A673 (cell line): ENCODE data around the gene ACAP1.

Experiments used
- EZH2 ChIP-seq: fragments of 200-600 bp; sonication (generic); IDR thresholded peaks from 2 replicates; pipeline ENCODE4 v1.6.1; 2017; ENCODE audit warnings: borderline replicate concordance, low read depth, mild to moderate bottlenecking, mixed read lengths, antibody characterized with exemption, low read length; ENCODE audit not compliant: poor library complexity, severe bottlenecking
- TF ChIP-seq, protein P1 (sequence below): fragments of 300-800, 200-600 bp; sonication (generic); conservative IDR thresholded peaks from 2 replicates; pipeline ENCODE4 v1.5.1; 2017; ENCODE audit warnings: low read depth, mild to moderate bottlenecking, antibody characterized with exemption, low read length, moderate library complexity, mixed read lengths

DNA sequence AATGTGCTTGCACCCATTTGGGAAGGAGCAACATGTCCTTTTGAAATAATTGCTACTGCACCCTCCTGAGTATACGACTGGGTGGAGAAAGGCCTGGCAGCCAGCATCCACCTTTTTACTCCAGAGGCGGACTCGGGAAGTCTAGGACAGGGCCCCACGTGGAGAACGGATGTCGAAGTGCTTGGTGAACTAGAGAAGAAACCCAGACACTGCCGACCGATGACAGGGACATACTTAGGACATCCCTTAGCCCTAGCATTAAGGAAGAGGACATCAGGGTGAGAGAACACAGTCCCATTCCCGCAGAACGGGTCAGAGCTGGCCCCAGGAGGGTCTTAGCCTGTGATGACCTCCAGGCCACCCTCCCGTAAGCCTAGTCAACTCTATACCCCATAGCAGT, 45.6 kb upstream of the ACAP1 start:
- TF ChIP-seq, protein P1, sequence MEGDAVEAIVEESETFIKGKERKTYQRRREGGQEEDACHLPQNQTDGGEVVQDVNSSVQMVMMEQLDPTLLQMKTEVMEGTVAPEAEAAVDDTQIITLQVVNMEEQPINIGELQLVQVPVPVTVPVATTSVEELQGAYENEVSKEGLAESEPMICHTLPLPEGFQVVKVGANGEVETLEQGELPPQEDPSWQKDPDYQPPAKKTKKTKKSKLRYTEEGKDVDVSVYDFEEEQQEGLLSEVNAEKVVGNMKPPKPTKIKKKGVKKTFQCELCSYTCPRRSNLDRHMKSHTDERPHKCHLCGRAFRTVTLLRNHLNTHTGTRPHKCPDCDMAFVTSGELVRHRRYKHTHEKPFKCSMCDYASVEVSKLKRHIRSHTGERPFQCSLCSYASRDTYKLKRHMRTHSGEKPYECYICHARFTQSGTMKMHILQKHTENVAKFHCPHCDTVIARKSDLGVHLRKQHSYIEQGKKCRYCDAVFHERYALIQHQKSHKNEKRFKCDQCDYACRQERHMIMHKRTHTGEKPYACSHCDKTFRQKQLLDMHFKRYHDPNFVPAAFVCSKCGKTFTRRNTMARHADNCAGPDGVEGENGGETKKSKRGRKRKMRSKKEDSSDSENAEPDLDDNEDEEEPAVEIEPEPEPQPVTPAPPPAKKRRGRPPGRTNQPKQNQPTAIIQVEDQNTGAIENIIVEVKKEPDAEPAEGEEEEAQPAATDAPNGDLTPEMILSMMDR = no peak
- no peak for TF ChIP-seq EZH2
